H9 (cell line): ENCODE measurements around the gene BRD3OS. TPM values are rescaled to one million over a fixed set of nuclear protein-coding genes. Genes with fewer than 3 reads are reported as not detected.

ENCODE experiments used
- DNase-seq: peaks from one replicate; pipeline ENCODE4 v3.0.0-alpha.2; 2017
- H2AFZ ChIP-seq: one replicate; pipeline ENCODE4 v1.6.1; 2013; ENCODE audit warnings: mild to moderate bottlenecking, low read length, control low read depth, moderate library complexity
- H2AK5ac ChIP-seq: 2 replicates; pipeline ENCODE4 v1.6.1; 2013; ENCODE audit warnings: low read length, control low read depth, mixed read lengths; ENCODE audit not compliant: insufficient read length
- H2BK120ac ChIP-seq: one replicate; pipeline ENCODE4 v1.6.1; 2013; ENCODE audit warnings: low read depth, mild to moderate bottlenecking, low read length, control low read depth, inconsistent platforms; ENCODE audit not compliant: poor library complexity, severe bottlenecking
- H2BK12ac ChIP-seq: 2 replicates; pipeline ENCODE4 v1.6.1; 2013; ENCODE audit warnings: low read length, control low read depth, mixed read lengths, low read depth; ENCODE audit not compliant: insufficient read length
- H2BK15ac ChIP-seq: 2 replicates; pipeline ENCODE4 v1.6.1; 2013; ENCODE audit warnings: low read depth, low read length, control low read depth
- H2BK20ac ChIP-seq: one replicate; pipeline ENCODE4 v1.6.1; 2013; ENCODE audit warnings: low read depth, mild to moderate bottlenecking, low read length, control low read depth, inconsistent platforms; ENCODE audit not compliant: poor library complexity, severe bottlenecking
- H2BK5ac ChIP-seq: 2 replicates; pipeline ENCODE4 v1.6.1; 2013; ENCODE audit warnings: low read length, control low read depth, mixed read lengths; ENCODE audit not compliant: insufficient read length
- H3K14ac ChIP-seq: 2 replicates; pipeline ENCODE4 v1.6.1; 2013; ENCODE audit warnings: low read length, control low read depth; ENCODE audit not compliant: insufficient read depth
- H3K18ac ChIP-seq: 2 replicates; pipeline ENCODE4 v1.6.1; 2013; ENCODE audit warnings: low read depth, mild to moderate bottlenecking, mixed read lengths, low read length, control low read depth; ENCODE audit not compliant: insufficient read length
- H3K23ac ChIP-seq: 2 replicates; pipeline ENCODE4 v1.6.1; 2013; ENCODE audit warnings: low read length, control low read depth, mixed read lengths, low read depth; ENCODE audit not compliant: insufficient read length
- H3K23me2 ChIP-seq: 2 replicates; pipeline ENCODE4 v1.6.1; 2013; ENCODE audit warnings: low read depth, mild to moderate bottlenecking, mixed read lengths, low read length, control low read depth; ENCODE audit not compliant: insufficient read length, poor library complexity, severe bottlenecking
- H3K27ac ChIP-seq: 2 replicates; pipeline ENCODE4 v1.5.1; 2013; ENCODE audit warnings: low read length, control low read depth, mixed read lengths, low read depth; ENCODE audit not compliant: insufficient read length
- H3K27me3 ChIP-seq: 2 replicates; pipeline ENCODE4 v1.6.1; 2013; ENCODE audit warnings: low read length, control low read depth, inconsistent platforms; ENCODE audit not compliant: insufficient read depth
- H3K4ac ChIP-seq: 2 replicates; pipeline ENCODE4 v1.6.1; 2013; ENCODE audit warnings: low read depth, mild to moderate bottlenecking, control low read depth, inconsistent platforms, low read length, moderate library complexity
- H3K4me1 ChIP-seq: 2 replicates; pipeline ENCODE4 v1.6.1; 2013; ENCODE audit warnings: low read length, control low read depth, inconsistent platforms; ENCODE audit not compliant: insufficient read depth
- H3K4me2 ChIP-seq: 2 replicates; pipeline ENCODE4 v1.6.1; 2013; ENCODE audit warnings: low read length, control low read depth, mixed read lengths; ENCODE audit not compliant: insufficient read length, insufficient read depth
- H3K56ac ChIP-seq: 2 replicates; pipeline ENCODE4 v1.6.1; 2013; ENCODE audit warnings: low read depth, mild to moderate bottlenecking, mixed read lengths, low read length, control low read depth; ENCODE audit not compliant: insufficient read length
- H3K79me1 ChIP-seq: 2 replicates; pipeline ENCODE4 v1.6.1; 2013; ENCODE audit warnings: low read depth, mild to moderate bottlenecking, moderate library complexity, low read length, control low read depth, inconsistent platforms; ENCODE audit not compliant: insufficient read depth, poor library complexity, severe bottlenecking
- H3K79me2 ChIP-seq: 2 replicates; pipeline ENCODE4 v1.6.1; 2013; ENCODE audit warnings: low read length, control low read depth, inconsistent platforms; ENCODE audit not compliant: insufficient read depth
- H3K9ac ChIP-seq: 2 replicates; pipeline ENCODE4 v1.6.1; 2013; ENCODE audit warnings: low read length, control low read depth, mixed read lengths; ENCODE audit not compliant: insufficient read length; ENCODE audit errors: extremely low read depth
- H3K9me3 ChIP-seq: one replicate; pipeline ENCODE4 v1.6.1; 2013; ENCODE audit warnings: low read depth, low read length, inconsistent platforms; ENCODE audit not compliant: control insufficient read depth
- H3T11ph ChIP-seq: one replicate; pipeline ENCODE4 v1.6.1; 2013; ENCODE audit warnings: mild to moderate bottlenecking, low read length, control low read depth, inconsistent platforms
- H4K20me1 ChIP-seq: one replicate; pipeline ENCODE4 v1.6.1; 2013; ENCODE audit not compliant: control insufficient read depth, insufficient read length, insufficient read depth
- H4K5ac ChIP-seq: 2 replicates; pipeline ENCODE4 v1.6.1; 2013; ENCODE audit warnings: low read depth, mild to moderate bottlenecking, mixed read lengths, low read length, control low read depth; ENCODE audit not compliant: insufficient read length
- H4K8ac ChIP-seq: replicated peaks from 2 replicates; pipeline ENCODE4 v1.6.1; 2013; ENCODE audit warnings: low read length, control low read depth, mixed read lengths, low read depth; ENCODE audit not compliant: insufficient read length
- H4K91ac ChIP-seq: 2 replicates; pipeline ENCODE4 v1.6.1; 2013; ENCODE audit warnings: low read depth, mild to moderate bottlenecking, moderate library complexity, mixed read lengths, low read length, control low read depth; ENCODE audit not compliant: insufficient read length
- H3K27ac Mint-ChIP-seq, 3 experiments: 2 replicates in 2 of 3; 3 replicates in 1 of 3; pipeline ENCODE4 v1.8.0; 2020 to 2021; ENCODE audit warnings: mixed read lengths in 3 of 3, mild to moderate bottlenecking in 1 of 3, moderate library complexity in 1 of 3
- H3K27me3 Mint-ChIP-seq: 2 replicates; pipeline ENCODE4 v1.8.0; 2021; ENCODE audit warnings: low read depth, mild to moderate bottlenecking, moderate library complexity, mixed read lengths
- H3K36me3 Mint-ChIP-seq, 3 experiments: 2 replicates in 2 of 3; 3 replicates in 1 of 3; pipeline ENCODE4 v1.8.0; 2020 to 2021; ENCODE audit warnings: low read depth in 3 of 3, mixed read lengths in 3 of 3; ENCODE audit not compliant: insufficient read depth in 1 of 3
- H3K4me1 Mint-ChIP-seq, 2 experiments: 2 replicates each; pipeline ENCODE4 v1.8.0; 2020; ENCODE audit warnings: mixed read lengths in 2 of 2
- H3K4me3 Mint-ChIP-seq, 2 experiments: 2 replicates in 1 of 2; 3 replicates in 1 of 2; pipeline ENCODE4 v1.8.0; 2020 to 2021; ENCODE audit warnings: mild to moderate bottlenecking in 2 of 2, mixed read lengths in 2 of 2, moderate library complexity in 1 of 2
- H3K9me3 Mint-ChIP-seq, 2 experiments: 2 replicates in 1 of 2; 3 replicates in 1 of 2; pipeline ENCODE4 v1.8.0; 2020; ENCODE audit warnings: mild to moderate bottlenecking in 2 of 2, mixed read lengths in 2 of 2, moderate library complexity in 1 of 2
- WGBS: extraction: QIAGEN DNeasy Blood & Tissue Kit; methylation state at CpG from one replicate; pipeline ENCODE4 v1.1.7; 2013; ENCODE audit warnings: missing lambda C conversion rate, low lambda C conversion rate, mixed read lengths; ENCODE audit not compliant: insufficient read length; ENCODE audit errors: extremely low coverage; 5-methylcytosine and 5-hydroxymethylcytosine counted together
- total RNA-seq: library from RNA; stranded (reverse); gene quantifications from 2 replicates; pipeline ENCODE4 v1.2.1, GENCODE V29; 2021
- TF ChIP-seq, protein P1 (sequence below): fragments of 200-600 bp; sonication (generic); conservative IDR thresholded peaks from 3 replicates; pipeline ENCODE4 v1.8.0; 2021; ENCODE audit warnings: antibody characterized with exemption, mild to moderate bottlenecking

BRD3OS gene
- total RNA-seq, 1 experiment from 2014 or later = 16.4 TPM

DNA sequence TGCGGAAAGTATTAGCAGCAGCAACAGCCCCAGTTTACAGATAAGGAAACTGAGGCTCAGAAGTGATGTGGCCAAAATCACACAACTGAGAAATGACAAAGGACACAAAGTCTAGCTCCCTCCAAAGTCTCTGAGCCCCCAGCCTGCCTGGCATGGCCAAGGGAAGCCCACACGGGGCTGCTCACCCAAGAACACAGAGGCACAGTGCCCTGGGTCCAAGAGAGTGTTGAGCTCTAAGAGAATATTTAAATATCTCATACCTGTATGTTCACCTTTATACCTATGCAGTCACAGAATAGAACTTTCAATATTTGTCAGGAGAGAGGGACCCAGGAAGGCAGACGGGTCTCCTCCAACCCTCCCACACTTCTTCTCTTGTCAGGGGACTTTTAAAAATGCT, 49.8 kb upstream of the BRD3OS start:
- Histone ChIP-seq H3T11ph (no peak overlapping the region), H3K27ac (no peak overlapping the region), H2BK15ac (no peak overlapping the region), H3K23ac (no peak overlapping the region), H3K56ac (no peak overlapping the region), H3K18ac (no peak overlapping the region), H4K8ac (no peak overlapping the region), H4K91ac (no peak overlapping the region), H4K20me1 (no peaks in the 10 kb centered on the region), H4K5ac (no peak overlapping the region), H3K9me3 (no peaks in the 10 kb centered on the region), H3K14ac (no peak overlapping the region), H2AK5ac (no peak overlapping the region), H2BK12ac (no peak overlapping the region), H2BK120ac (no peak overlapping the region), H3K4me2 (no peak overlapping the region), H3K79me1 (no peaks in the 10 kb centered on the region), H2BK5ac (no peak overlapping the region), H3K9ac (no peak overlapping the region), H3K23me2 (no peaks in the 10 kb centered on the region), H3K4ac (no peak overlapping the region), H3K79me2 (peaks cover 32% of the 10 kb centered on the region; the same call in 1 of the 2 replicates), H3K4me1 (no peaks in the 10 kb centered on the region; the same call in 1 of the 2 replicates), H3K27me3 (no peaks in the 10 kb centered on the region), H2BK20ac (no peak overlapping the region), H2AFZ (no peak overlapping the region)
- Mint-ChIP-seq H3K27me3 (no peaks in the 10 kb centered on the region), H3K4me3 (no peak overlapping the region), H3K27ac (no peak overlapping the region; a peak in 1 of 7 replicates), H3K9me3 (no peaks in the 10 kb centered on the region), H3K4me1 (peaks cover 50 to 59% of the 10 kb centered on the region in 2 experiments), H3K36me3 (no peaks in the 10 kb centered on the region; a peak in 2 of 7 replicates)
- DNase-seq = no peak
- no CpG with 5 or more reads among the region's 3 CpGs for WGBS
- TF ChIP-seq, protein P1, sequence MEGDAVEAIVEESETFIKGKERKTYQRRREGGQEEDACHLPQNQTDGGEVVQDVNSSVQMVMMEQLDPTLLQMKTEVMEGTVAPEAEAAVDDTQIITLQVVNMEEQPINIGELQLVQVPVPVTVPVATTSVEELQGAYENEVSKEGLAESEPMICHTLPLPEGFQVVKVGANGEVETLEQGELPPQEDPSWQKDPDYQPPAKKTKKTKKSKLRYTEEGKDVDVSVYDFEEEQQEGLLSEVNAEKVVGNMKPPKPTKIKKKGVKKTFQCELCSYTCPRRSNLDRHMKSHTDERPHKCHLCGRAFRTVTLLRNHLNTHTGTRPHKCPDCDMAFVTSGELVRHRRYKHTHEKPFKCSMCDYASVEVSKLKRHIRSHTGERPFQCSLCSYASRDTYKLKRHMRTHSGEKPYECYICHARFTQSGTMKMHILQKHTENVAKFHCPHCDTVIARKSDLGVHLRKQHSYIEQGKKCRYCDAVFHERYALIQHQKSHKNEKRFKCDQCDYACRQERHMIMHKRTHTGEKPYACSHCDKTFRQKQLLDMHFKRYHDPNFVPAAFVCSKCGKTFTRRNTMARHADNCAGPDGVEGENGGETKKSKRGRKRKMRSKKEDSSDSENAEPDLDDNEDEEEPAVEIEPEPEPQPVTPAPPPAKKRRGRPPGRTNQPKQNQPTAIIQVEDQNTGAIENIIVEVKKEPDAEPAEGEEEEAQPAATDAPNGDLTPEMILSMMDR = no peak
